HUES48 (cell line): ENCODE data around the gene PLBD2.

Experiments
- H3K27ac ChIP-seq: one replicate; pipeline ENCODE4 v1.7.0; 2013; ENCODE audit warnings: low read depth, low read length, inconsistent platforms
- H3K27me3 ChIP-seq: 2 replicates; pipeline ENCODE4 v1.6.1; 2013; ENCODE audit warnings: mild to moderate bottlenecking, low read length; ENCODE audit not compliant: control insufficient read depth, insufficient read depth
- H3K36me3 ChIP-seq: 2 replicates; pipeline ENCODE4 v1.6.1; 2013; ENCODE audit warnings: low read length; ENCODE audit not compliant: control insufficient read depth, insufficient read depth
- H3K4me1 ChIP-seq: 2 replicates; pipeline ENCODE4 v1.6.1; 2013; ENCODE audit warnings: mild to moderate bottlenecking, low read length; ENCODE audit not compliant: control insufficient read depth, insufficient read depth
- H3K4me3 ChIP-seq: 2 replicates; pipeline ENCODE4 v1.5.1; 2013; ENCODE audit warnings: mild to moderate bottlenecking, low read depth, low read length
- H3K9ac ChIP-seq: 2 replicates; pipeline ENCODE4 v1.6.1; 2013; ENCODE audit warnings: mild to moderate bottlenecking, low read depth, low read length, moderate library complexity
- H3K9me3 ChIP-seq: 2 replicates; pipeline ENCODE4 v1.6.1; 2013; ENCODE audit warnings: low read length; ENCODE audit not compliant: control insufficient read depth, insufficient read depth

Gene PLBD2

DNA sequence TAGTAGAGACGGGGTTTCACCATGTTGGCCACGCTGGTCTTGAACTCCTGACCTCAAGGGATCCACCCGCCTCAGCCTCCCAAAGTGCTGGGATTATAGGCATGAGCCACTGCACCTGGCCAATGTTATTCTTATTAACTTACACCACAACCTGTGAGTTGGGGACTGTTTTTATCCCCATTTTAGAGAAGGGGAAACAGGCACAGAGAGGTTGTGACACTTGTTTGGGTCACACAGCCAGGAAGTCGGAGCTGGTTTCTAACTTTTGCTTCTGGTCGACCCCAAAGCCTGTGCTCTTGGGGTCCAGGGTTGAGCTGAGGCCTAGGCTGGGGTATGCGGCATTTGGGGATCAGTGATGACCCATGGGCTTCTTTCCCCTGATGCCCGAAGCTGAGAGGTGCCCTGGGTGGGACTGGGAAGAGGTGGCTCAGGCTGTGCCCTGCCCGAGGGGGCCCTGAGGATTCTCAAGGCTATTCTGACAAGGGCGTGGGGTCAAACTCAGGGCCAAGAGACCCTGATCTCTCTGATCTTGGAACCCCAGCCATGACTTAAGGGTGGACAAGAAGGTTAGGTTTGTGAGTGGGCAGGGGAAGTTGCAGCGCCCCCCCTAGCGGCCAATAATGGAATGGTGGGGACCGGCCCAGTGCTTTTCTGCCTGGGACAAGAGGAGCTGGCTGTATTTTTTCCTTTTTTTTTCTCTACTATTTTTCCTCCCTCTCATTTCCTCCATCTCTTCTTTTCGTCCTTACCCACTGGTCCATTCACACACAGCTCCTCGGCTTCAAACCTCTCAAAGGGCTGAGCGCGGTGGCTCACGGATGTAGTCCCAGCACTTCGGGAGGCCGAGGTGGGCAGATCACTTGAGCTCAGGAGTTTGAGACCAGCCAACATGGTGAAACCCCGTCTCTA is 66.8 kb downstream of the PLBD2 start:
- Histone ChIP-seq H3K27me3 (no peaks in the 10 kb centered on the region), H3K4me1 (peaks cover 4% of the 10 kb centered on the region; the same call in 1 of the 2 replicates), H3K9ac (no peak overlapping the region), H3K36me3 (no peaks in the 10 kb centered on the region), H3K4me3 (peak overlapping the region; percentile 42), H3K27ac (peak overlapping the region; percentile 81), H3K9me3 (no peaks in the 10 kb centered on the region)

DNA sequence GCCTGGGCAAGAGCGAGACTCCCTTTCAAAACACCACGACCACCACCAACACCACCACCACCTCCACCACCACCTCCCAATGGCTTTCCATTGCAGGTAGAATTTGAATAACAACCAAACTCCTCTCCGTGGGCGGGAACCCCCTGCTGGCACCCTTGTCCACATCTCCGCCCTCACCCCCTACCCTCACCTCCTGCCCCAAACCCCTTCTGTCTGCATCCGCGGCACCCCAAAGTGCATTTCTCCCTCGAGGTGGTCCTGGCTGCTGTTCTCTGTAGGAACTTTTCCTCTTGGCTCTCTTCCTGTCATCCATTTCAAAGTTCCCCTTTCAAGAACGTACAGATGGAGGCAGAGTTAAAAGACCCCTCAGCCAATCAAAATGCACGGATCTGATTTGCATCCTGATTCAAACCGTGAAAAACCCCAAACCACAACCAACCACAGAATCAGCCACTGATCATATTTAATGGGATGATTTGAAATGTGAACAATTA is 67.6 kb downstream of the PLBD2 start:
- Histone ChIP-seq H3K27me3 (no peaks in the 10 kb centered on the region), H3K9ac (no peak overlapping the region), H3K9me3 (no peaks in the 10 kb centered on the region), H3K36me3 (no peaks in the 10 kb centered on the region), H3K4me1 (peaks cover 4% of the 10 kb centered on the region; the same call in 1 of the 2 replicates), H3K4me3 (peak overlapping the region; percentile 42), H3K27ac (peak overlapping the region; percentile 81)

DNA sequence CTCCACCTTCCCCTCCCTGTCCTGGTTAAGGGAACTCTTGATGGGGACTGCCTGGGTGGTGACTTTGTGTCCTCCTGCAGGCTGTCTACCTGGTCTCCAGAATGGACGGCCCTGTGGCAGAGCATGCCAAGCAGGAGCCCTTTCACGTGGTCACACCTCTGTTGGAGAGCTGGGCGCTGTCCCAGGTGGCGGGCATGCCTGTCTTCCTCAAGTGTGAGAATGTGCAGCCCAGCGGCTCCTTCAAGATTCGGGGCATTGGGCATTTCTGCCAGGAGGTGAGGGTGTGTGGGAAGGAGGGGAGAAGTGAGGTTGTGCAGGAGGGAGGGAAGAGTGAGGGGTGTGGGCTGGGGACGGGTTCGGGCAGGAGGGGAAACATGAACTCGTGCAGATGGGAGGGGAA is 69.5 kb downstream of the PLBD2 start:
- Histone ChIP-seq H3K9ac (no peak overlapping the region), H3K4me1 (no peaks in the 10 kb centered on the region), H3K27ac (no peak overlapping the region), H3K27me3 (no peaks in the 10 kb centered on the region), H3K36me3 (no peaks in the 10 kb centered on the region), H3K4me3 (no peak overlapping the region), H3K9me3 (no peaks in the 10 kb centered on the region)

DNA sequence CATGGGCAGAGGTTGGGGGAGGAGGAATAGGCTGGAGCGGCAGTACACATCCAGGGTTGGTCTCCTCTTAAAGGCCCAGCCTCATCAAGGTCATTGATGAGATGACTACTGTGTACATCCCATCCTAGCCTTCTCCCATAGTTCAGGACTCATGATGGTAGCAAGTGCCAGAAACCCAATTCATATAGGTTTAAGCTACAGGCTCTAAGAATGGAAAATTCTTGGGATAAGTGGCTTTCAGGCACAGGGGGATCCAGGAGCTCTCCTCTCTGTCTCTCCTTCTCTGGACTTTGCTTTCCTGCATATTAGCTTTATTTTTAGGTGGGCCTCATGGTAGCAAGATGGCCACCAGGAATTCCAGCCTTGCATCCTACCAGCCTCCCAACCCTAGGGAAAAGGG is 70.1 kb downstream of the PLBD2 start:
- Histone ChIP-seq H3K27me3 (no peaks in the 10 kb centered on the region), H3K9me3 (no peaks in the 10 kb centered on the region), H3K9ac (no peak overlapping the region)

GRCh38 chr12:113432986-113433385 is 74.6 kb downstream of the PLBD2 start:
- Histone ChIP-seq H3K9me3 (no peaks in the 10 kb centered on the region), H3K4me3 (no peak overlapping the region), H3K4me1 (no peaks in the 10 kb centered on the region), H3K9ac (no peak overlapping the region), H3K27ac (no peak overlapping the region), H3K36me3 (no peaks in the 10 kb centered on the region), H3K27me3 (no peaks in the 10 kb centered on the region)

More for the DNA sequence above, 70.1 kb downstream of the PLBD2 start:
- Histone ChIP-seq H3K4me3 (no peak overlapping the region), H3K36me3 (no peaks in the 10 kb centered on the region), H3K27ac (no peak overlapping the region), H3K4me1 (no peaks in the 10 kb centered on the region)

GRCh38 chr12:113435367-113435766 is 77.0 kb downstream of the PLBD2 start:
- Histone ChIP-seq H3K27me3 (no peaks in the 10 kb centered on the region; the same call in 1 of the 2 replicates), H3K4me1 (peaks cover 4% of the 10 kb centered on the region; the same call in 1 of the 2 replicates), H3K27ac (no peak overlapping the region)

GRCh38 chr12:113436586-113436985 is 78.2 kb downstream of the PLBD2 start:
- no peaks in the 10 kb centered on the region for H3K36me3 ChIP-seq
- H3K9me3 ChIP-seq, result no peaks in the 10 kb centered on the region
- no peaks in the 10 kb centered on the region; the same call in 1 of the 2 replicates for H3K27me3 ChIP-seq
- H3K4me1 ChIP-seq, result peaks cover 4% of the 10 kb centered on the region; the same call in 1 of the 2 replicates
- H3K4me3 ChIP-seq, result no peak overlapping the region
- H3K27ac ChIP-seq, result no peak overlapping the region
- H3K9ac ChIP-seq, result no peak overlapping the region

More at GRCh38 chr12:113435367-113435766, 77.0 kb downstream of the PLBD2 start:
- no peak overlapping the region for H3K4me3 ChIP-seq
- H3K36me3 ChIP-seq, result no peaks in the 10 kb centered on the region
- H3K9me3 ChIP-seq, result no peaks in the 10 kb centered on the region
- no peak overlapping the region for H3K9ac ChIP-seq

DNA sequence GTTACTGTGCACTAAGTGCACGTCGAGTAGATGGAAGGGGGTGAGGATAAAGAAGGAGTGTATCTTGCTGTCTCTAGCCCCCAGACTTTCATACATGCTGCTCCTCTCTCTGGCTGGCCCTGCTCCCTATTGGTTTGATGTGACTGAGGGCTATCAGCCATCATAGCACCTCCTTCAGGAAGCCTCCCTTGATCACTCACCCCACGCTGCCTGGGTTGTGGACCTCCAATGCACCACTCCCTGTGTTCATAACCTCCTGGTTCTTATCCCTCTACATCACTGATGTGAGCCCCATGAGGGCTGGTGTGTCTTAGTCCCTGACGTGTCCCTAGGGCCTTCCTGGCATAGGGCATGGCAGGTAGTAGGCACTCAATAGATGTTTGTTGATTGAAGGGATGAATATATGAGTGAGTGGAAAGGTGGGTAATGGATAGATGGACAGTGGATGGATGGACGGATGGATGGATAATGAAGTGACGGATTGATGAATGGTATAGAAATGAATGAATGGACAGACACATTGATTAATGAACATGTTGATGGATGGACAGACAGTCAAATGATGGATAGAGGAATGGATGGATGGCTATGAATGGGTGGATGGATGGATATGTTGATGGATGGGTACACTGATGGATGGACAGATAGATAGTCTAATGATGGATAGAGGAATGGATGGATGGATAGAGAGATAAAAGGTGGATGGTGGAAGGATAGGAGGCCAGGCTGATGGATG is 78.8 kb downstream of the PLBD2 start:
- Histone ChIP-seq H3K9ac (no peak overlapping the region), H3K27me3 (no peaks in the 10 kb centered on the region; the same call in 1 of the 2 replicates), H3K4me1 (peaks cover 4% of the 10 kb centered on the region; the same call in 1 of the 2 replicates), H3K4me3 (no peak overlapping the region), H3K27ac (no peak overlapping the region), H3K9me3 (no peaks in the 10 kb centered on the region), H3K36me3 (no peaks in the 10 kb centered on the region)

- no peak overlapping the region for H3K27ac ChIP-seq
- no peaks in the 10 kb centered on the region for H3K36me3 ChIP-seq
- peaks cover 4% of the 10 kb centered on the region; the same call in 1 of the 2 replicates for H3K4me1 ChIP-seq
- no peaks in the 10 kb centered on the region for H3K9me3 ChIP-seq
- no peak overlapping the region for H3K9ac ChIP-seq
- H3K27me3 ChIP-seq, result no peaks in the 10 kb centered on the region; the same call in 1 of the 2 replicates
- H3K4me3 ChIP-seq, result no peak overlapping the region
Measured at GRCh38 chr12:113437729-113438100, 79.3 kb downstream of the PLBD2 start.

- H3K4me1 ChIP-seq, result peaks cover 4% of the 10 kb centered on the region; the same call in 1 of the 2 replicates
- no peaks in the 10 kb centered on the region; the same call in 1 of the 2 replicates for H3K27me3 ChIP-seq
- H3K9me3 ChIP-seq, result no peaks in the 10 kb centered on the region
- no peak overlapping the region for H3K9ac ChIP-seq
- H3K27ac ChIP-seq, result no peak overlapping the region
- H3K36me3 ChIP-seq, result no peaks in the 10 kb centered on the region
- no peak overlapping the region for H3K4me3 ChIP-seq
Measured at GRCh38 chr12:113438523-113439300, 80.3 kb downstream of the PLBD2 start.
